Right lobe of liver (tissue), 4 donors: ENCODE data around the gene IFRD2.

ENCODE experiments used
- POLR2A ChIP-seq: fragments of 450-650 bp; IDR thresholded peaks from one replicate; pipeline ENCODE4 v1.6.1; 2017; ENCODE audit warnings: antibody characterized with exemption, mild to moderate bottlenecking
- TF ChIP-seq, protein P1 (sequence below), 4 donors: fragments of 200-600 bp in 3 of 4; fragments of 450-650 bp in 1 of 4; IDR thresholded peaks; one replicate each; pipeline versions ENCODE4 v1.5.1 to v1.8.0; 2016 to 2022; ENCODE audit warnings: antibody characterized with exemption in 4 of 4, mild to moderate bottlenecking in 2 of 4
- donor health status: DM: no; HTN: no; CAD: no.
- donor health status: DM: no; HTN: no; CAD: no.
- donor health status: DM: no; HTN: yes; CAD: no.

DNA sequence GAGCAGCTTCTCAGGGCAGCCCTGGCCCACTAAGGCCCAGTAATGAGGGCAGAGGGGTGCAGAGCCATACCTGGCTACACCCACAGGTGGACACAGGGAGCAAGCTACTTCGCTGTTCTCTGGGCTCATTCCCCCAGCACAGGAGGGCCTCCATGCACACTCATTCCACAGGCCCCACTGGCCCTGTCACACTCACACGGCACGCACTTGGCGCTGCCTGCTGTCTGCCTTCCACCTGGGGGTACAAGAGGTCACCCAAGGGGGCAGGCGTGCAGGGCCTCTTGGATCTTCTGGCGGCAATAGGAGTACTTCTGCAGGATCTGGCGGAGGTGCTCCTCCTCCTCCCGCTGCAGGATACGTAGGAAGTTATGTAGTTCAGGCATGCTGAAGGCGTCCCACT, 38.1 kb upstream of the IFRD2 start:
- TF ChIP-seq, protein P1, sequence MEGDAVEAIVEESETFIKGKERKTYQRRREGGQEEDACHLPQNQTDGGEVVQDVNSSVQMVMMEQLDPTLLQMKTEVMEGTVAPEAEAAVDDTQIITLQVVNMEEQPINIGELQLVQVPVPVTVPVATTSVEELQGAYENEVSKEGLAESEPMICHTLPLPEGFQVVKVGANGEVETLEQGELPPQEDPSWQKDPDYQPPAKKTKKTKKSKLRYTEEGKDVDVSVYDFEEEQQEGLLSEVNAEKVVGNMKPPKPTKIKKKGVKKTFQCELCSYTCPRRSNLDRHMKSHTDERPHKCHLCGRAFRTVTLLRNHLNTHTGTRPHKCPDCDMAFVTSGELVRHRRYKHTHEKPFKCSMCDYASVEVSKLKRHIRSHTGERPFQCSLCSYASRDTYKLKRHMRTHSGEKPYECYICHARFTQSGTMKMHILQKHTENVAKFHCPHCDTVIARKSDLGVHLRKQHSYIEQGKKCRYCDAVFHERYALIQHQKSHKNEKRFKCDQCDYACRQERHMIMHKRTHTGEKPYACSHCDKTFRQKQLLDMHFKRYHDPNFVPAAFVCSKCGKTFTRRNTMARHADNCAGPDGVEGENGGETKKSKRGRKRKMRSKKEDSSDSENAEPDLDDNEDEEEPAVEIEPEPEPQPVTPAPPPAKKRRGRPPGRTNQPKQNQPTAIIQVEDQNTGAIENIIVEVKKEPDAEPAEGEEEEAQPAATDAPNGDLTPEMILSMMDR (IDR thresholded peaks at IDR 0.05), result no peak
- no peak for TF ChIP-seq POLR2A
